C4-2B (cell line): ENCODE data around the gene TIMM44.

ENCODE experiments used
- CTCF ChIP-seq: fragments of 450-650 bp; conservative IDR thresholded peaks from 2 replicates; pipeline ENCODE4 v1.5.1; 2017; ENCODE audit warnings: mild to moderate bottlenecking
- ZFX ChIP-seq: fragments of 450-650 bp; IDR thresholded peaks from 2 replicates; pipeline ENCODE4 v1.6.1; 2017

DNA sequence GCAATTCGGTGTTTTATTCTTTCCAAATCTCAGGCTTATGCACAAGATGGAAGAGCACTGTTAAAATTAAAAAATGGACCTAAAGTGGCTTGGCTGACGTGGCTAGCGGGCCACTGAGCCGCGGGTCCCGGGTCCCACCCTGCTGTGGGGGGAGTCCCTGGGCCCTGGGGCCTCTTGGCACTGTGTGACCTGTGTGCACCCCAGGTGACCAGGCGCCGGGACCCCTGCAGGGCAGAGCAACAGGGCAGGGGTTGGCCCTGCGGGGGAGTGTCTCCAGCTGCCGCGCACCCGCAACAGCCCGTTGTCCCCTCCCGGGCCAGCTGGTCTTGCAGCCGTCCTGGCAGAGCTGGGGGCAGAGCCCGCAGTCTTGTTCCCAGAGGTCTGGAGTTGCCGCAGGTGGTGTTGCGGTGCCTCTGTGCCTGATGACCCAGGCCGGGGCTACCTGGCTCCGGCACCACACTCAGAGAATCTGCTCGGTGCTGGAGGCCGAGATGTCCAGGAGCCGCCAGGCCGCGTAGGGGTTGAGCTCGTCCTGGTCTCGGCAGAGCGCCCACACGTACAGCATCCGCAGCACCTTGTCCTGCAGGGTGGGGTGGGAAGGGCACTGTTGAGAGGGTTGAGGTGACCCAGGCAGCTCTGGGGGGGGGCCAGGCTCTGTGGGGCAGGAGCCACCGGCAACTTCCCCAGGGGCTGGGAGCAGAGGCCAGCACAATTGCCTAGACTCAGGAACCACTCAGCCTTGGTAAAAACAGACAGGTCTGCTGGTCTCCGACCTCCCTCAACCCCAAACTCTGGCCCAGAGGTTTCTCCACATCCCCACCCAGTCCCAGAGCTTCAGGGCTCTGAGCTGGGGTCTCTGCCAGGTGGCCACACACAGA lies 16.5 kb downstream of the TIMM44 start:
- TF ChIP-seq CTCF = no peak
- TF ChIP-seq ZFX = no peak
